Mesenchymal stem cell (in vitro differentiated cells and primary cell): Measurements from ENCODE around the gene MORC2.

Experiments
- DNase-seq: peaks from one replicate; pipeline ENCODE4 v3.0.0-alpha.2; 2013
- H2AFZ ChIP-seq: one replicate; pipeline ENCODE4 v1.6.1; 2013; ENCODE audit warnings: low read depth, mild to moderate bottlenecking, control low read depth, inconsistent platforms, low read length, moderate library complexity
- H2AK5ac ChIP-seq: 2 replicates; pipeline ENCODE4 v1.6.1; 2013; ENCODE audit warnings: low read length, moderate library complexity, mild to moderate bottlenecking, inconsistent platforms; ENCODE audit not compliant: severe bottlenecking
- H2BK120ac ChIP-seq: one replicate; pipeline ENCODE4 v1.6.1; 2013; ENCODE audit warnings: low read depth, mild to moderate bottlenecking, inconsistent platforms, low read length, moderate library complexity
- H2BK12ac ChIP-seq, 2 experiments: one replicate each; pipeline ENCODE4 v1.6.1; 2013; ENCODE audit warnings: inconsistent platforms in 2 of 2, low read length in 2 of 2, mild to moderate bottlenecking in 2 of 2, moderate library complexity in 2 of 2, control low read depth in 1 of 2
- H2BK15ac ChIP-seq: one replicate; pipeline ENCODE4 v1.6.1; 2013; ENCODE audit warnings: mild to moderate bottlenecking, low read depth, inconsistent platforms; ENCODE audit not compliant: poor library complexity, severe bottlenecking
- H2BK5ac ChIP-seq: 2 replicates; pipeline ENCODE4 v1.6.1; 2013; ENCODE audit warnings: low read depth, mild to moderate bottlenecking, low read length, control low read depth, inconsistent platforms; ENCODE audit not compliant: poor library complexity, severe bottlenecking
- H3K14ac ChIP-seq, 2 experiments: one replicate each; pipeline ENCODE4 v1.6.1; 2013; ENCODE audit warnings: inconsistent platforms in 2 of 2, low read length in 2 of 2, control low read depth in 1 of 2, mild to moderate bottlenecking in 1 of 2, moderate library complexity in 1 of 2
- H3K18ac ChIP-seq, 2 experiments: one replicate each; pipeline ENCODE4 v1.6.1; 2013; ENCODE audit warnings: inconsistent platforms in 2 of 2, low read length in 2 of 2, control low read depth in 1 of 2, low read depth in 1 of 2, mild to moderate bottlenecking in 1 of 2
- H3K23ac ChIP-seq, 2 experiments: one replicate each; pipeline ENCODE4 v1.6.1; 2013; ENCODE audit warnings: inconsistent platforms in 2 of 2, low read length in 2 of 2, mild to moderate bottlenecking in 2 of 2, moderate library complexity in 2 of 2, control low read depth in 1 of 2
- H3K27ac ChIP-seq: 2 replicates; pipeline ENCODE4 v1.5.1; 2013; ENCODE audit warnings: mild to moderate bottlenecking, moderate library complexity, low read length, control low read depth, inconsistent platforms; ENCODE audit not compliant: poor library complexity, severe bottlenecking
- H3K27me3 ChIP-seq, 2 experiments: 2 replicates each; pipeline versions ENCODE4 v1.6.1 to v1.7.0; 2013; ENCODE audit warnings: low read length in 2 of 2, mild to moderate bottlenecking in 2 of 2, moderate library complexity in 2 of 2, control low read depth in 1 of 2, inconsistent platforms in 1 of 2; ENCODE audit not compliant: control insufficient read depth in 1 of 2, insufficient read depth in 1 of 2
- H3K36me3 ChIP-seq, 2 experiments: 2 replicates each; pipeline versions ENCODE4 v1.6.1 to v1.7.0; 2013; ENCODE audit warnings: low read length in 2 of 2, control low read depth in 1 of 2, inconsistent platforms in 1 of 2, low read depth in 1 of 2, mild to moderate bottlenecking in 1 of 2; ENCODE audit not compliant: insufficient read depth in 2 of 2, control insufficient read depth in 1 of 2
- H3K4ac ChIP-seq, 2 experiments: one replicate each; pipeline ENCODE4 v1.6.1; 2013; ENCODE audit warnings: inconsistent platforms in 2 of 2, low read length in 2 of 2, mild to moderate bottlenecking in 2 of 2, moderate library complexity in 2 of 2, control low read depth in 1 of 2, low read depth in 1 of 2
- H3K4me1 ChIP-seq: 2 replicates; pipeline ENCODE4 v1.6.1; 2013; ENCODE audit warnings: low read depth, low read length, control low read depth; ENCODE audit not compliant: control insufficient read depth, insufficient read depth
- H3K4me2 ChIP-seq: 2 replicates; pipeline ENCODE4 v1.6.1; 2013; ENCODE audit warnings: low read length, mild to moderate bottlenecking, inconsistent platforms; ENCODE audit not compliant: poor library complexity, severe bottlenecking
- H3K4me3 ChIP-seq, 2 experiments: 2 replicates each; pipeline versions ENCODE4 v1.5.1 to v1.7.0; 2013; ENCODE audit warnings: low read length in 2 of 2, mild to moderate bottlenecking in 2 of 2, control low read depth in 1 of 2, low read depth in 1 of 2; ENCODE audit not compliant: insufficient read depth in 1 of 2
- H3K79me1 ChIP-seq: replicated peaks from 2 replicates; pipeline ENCODE4 v1.6.1; 2013; ENCODE audit warnings: mild to moderate bottlenecking, control low read depth, low read length, inconsistent platforms; ENCODE audit not compliant: poor library complexity, severe bottlenecking
- H3K9ac ChIP-seq: 2 replicates; pipeline ENCODE4 v1.7.0; 2013; ENCODE audit warnings: mild to moderate bottlenecking, low read length, moderate library complexity
- H3K9me3 ChIP-seq: 2 replicates; pipeline ENCODE4 v1.7.0; 2013; ENCODE audit warnings: mild to moderate bottlenecking, low read length; ENCODE audit not compliant: control insufficient read depth
- H4K8ac ChIP-seq: one replicate; pipeline ENCODE4 v1.6.1; 2013; ENCODE audit warnings: inconsistent platforms, mild to moderate bottlenecking, low read length, moderate library complexity
- H4K91ac ChIP-seq: one replicate; pipeline ENCODE4 v1.6.1; 2013; ENCODE audit warnings: mild to moderate bottlenecking, low read length, inconsistent platforms
- WGBS: methylation state at CpG from one replicate; pipeline ENCODE4 v1.1.7; 2013; ENCODE audit warnings: mixed read lengths; 5-methylcytosine and 5-hydroxymethylcytosine counted together

The MORC2 gene

DNA sequence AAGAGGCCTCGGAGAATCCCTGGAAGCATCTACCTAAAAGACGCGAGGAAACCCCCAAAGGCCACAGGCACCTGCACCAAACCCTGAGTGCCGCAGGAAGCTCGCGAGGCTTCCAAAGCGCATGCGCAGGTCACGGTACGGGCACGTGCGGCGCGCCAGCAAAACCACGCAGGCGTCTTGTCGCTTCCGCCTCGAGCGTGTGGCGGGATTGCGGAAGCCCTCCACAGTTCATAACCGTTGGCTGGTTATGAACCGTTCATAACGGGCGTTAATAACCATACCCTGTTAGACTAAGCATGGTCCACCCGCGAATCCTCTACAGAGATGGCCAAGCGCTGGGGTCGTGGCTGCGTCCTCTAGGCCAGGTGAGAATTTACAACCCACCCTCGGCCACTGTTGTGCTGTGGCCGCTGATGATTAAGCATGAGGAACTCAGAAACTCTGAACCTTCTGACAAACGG is 46.4 kb downstream of the MORC2 start:
- Histone ChIP-seq H3K27ac (no peak overlapping the region), H3K79me1 (no peaks in the 10 kb centered on the region), H3K4ac (no peak overlapping the region), H3K14ac (no peak overlapping the region), H3K9me3 (no peaks in the 10 kb centered on the region), H3K27me3 (no peaks in the 10 kb centered on the region), H3K4me2 (no peak overlapping the region), H2BK5ac (no peak overlapping the region), H2BK120ac (no peak overlapping the region), H4K8ac (no peak overlapping the region), H2BK15ac (no peak overlapping the region), H3K9ac (peak overlapping the region; percentile 70), H3K18ac (no peak overlapping the region), H2BK12ac (no peak overlapping the region), H3K36me3 (peaks cover 32 to 36% of the 10 kb centered on the region in 2 experiments), H4K91ac (no peak overlapping the region), H2AK5ac (no peak overlapping the region), H3K4me3 (peak overlapping the region in 1 of 2 experiments; percentile 68), H3K4me1 (no peaks in the 10 kb centered on the region), H3K23ac (no peak overlapping the region), H2AFZ (no peak overlapping the region)
- DNase-seq, result no peak
- 95% methylated on average over 34 of the region's 34 CpGs for WGBS

DNA sequence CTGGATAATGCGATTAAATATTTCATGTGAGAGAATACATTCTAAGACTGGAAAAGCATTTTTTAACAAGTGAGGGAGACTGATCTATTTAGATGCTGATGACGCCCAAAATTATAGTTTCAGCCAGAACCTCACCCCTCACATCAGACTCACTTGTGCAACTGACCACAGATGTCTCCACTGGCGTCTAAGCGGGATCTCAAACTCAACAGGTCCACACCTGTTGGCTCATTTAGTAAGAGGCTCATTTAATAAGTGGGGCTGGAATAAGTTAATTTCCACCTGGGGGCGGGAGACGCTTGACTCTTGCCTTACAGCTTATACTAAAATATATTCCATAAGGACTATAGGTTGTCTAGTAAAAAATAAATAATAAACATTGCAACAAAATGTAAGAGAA is 47.5 kb downstream of the MORC2 start:
- Histone ChIP-seq H2BK12ac (no peak overlapping the region), H2BK15ac (no peak overlapping the region), H3K18ac (no peak overlapping the region), H3K4me2 (no peak overlapping the region), H3K9me3 (no peaks in the 10 kb centered on the region), H2BK5ac (no peak overlapping the region), H3K79me1 (no peaks in the 10 kb centered on the region), H3K23ac (no peak overlapping the region), H3K9ac (peak overlapping the region; percentile 70), H2AK5ac (no peak overlapping the region), H3K14ac (no peak overlapping the region), H3K4me3 (peak overlapping the region in 1 of 2 experiments; percentile 68), H4K8ac (no peak overlapping the region), H3K27me3 (no peaks in the 10 kb centered on the region), H3K4ac (no peak overlapping the region), H3K36me3 (peaks cover 22 to 26% of the 10 kb centered on the region in 2 experiments), H3K4me1 (no peaks in the 10 kb centered on the region), H2AFZ (no peak overlapping the region), H3K27ac (no peak overlapping the region), H2BK120ac (no peak overlapping the region), H4K91ac (no peak overlapping the region)
- DNase-seq, result no peak
- whole genome bisulfite sequencing, result 100% methylated on average over 1 of the region's 6 CpGs

DNA sequence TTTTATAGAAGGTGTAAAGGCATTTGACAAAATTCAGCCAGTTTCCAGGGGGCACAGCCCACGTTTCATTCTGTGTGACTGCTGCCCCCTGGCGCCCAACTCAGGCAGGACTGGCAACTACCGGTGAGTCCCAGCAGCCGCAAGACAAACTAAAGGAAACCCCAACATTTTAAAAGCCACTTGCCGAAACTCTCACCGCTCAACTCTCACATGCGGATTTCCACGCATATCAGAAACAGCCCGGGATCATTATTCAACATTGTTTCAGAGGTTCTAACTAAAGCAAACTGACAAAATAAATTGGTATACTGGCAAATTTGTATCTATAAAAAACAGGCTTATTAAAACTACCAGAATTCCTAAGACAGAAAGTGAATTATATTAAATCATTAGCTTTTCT is 48.2 kb downstream of the MORC2 start:
- Histone ChIP-seq H3K9ac (peak overlapping the region; percentile 70), H3K4me1 (no peaks in the 10 kb centered on the region), H2BK15ac (no peak overlapping the region)

DNA sequence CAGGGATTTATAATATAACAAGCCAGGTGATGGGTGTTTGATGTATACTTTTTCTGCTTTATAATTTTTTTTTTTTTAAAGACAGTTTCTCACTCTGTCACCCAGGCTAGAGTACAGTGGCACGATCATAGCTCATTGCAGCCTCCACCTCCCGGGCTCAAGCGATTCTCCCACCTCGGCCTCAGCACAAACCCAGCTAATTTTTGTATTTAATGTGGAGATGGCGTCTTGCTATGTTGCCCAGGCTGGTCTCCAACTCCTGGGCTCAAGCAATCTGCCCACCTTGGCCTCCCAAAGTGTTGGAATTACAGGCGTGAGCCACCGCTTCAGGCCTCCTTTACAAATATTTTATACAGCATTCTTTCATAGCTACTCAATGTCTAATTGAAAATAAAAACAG is 48.6 kb downstream of the MORC2 start:
- no peak overlapping the region for H2BK5ac ChIP-seq
- H3K18ac ChIP-seq, result no peak overlapping the region
- H3K79me1 ChIP-seq, result no peaks in the 10 kb centered on the region
- no peak overlapping the region for H2BK15ac ChIP-seq
- H3K27ac ChIP-seq, result no peak overlapping the region
- no peak overlapping the region for H3K4me2 ChIP-seq
- 77% methylated on average over 5 of the region's 7 CpGs for WGBS
- no peak overlapping the region for H2AK5ac ChIP-seq
- no peak overlapping the region for H4K8ac ChIP-seq
- H3K36me3 ChIP-seq, result peaks cover 11 to 16% of the 10 kb centered on the region in 2 experiments
- H3K4ac ChIP-seq, result no peak overlapping the region
- H4K91ac ChIP-seq, result no peak overlapping the region
- no peak overlapping the region for H3K23ac ChIP-seq
- H2AFZ ChIP-seq, result no peak overlapping the region
- no peak overlapping the region for H2BK120ac ChIP-seq
- DNase-seq, result no peak
- H3K14ac ChIP-seq, result no peak overlapping the region
- no peak overlapping the region for H3K9ac ChIP-seq
- no peaks in the 10 kb centered on the region for H3K27me3 ChIP-seq
- no peak overlapping the region for H2BK12ac ChIP-seq
- H3K4me1 ChIP-seq, result no peaks in the 10 kb centered on the region
- peaks cover 7% of the 10 kb centered on the region for H3K9me3 ChIP-seq
- no peak overlapping the region for H3K4me3 ChIP-seq

More for the DNA sequence above, 48.2 kb downstream of the MORC2 start:
- H3K4me2 ChIP-seq, result no peak overlapping the region
- H3K9me3 ChIP-seq, result peaks cover 6% of the 10 kb centered on the region
- no peak overlapping the region for H4K91ac ChIP-seq
- no peak overlapping the region for H3K14ac ChIP-seq
- no peak overlapping the region for H3K23ac ChIP-seq
- no peak overlapping the region for H2BK12ac ChIP-seq
- H3K27me3 ChIP-seq, result no peaks in the 10 kb centered on the region
- H3K4me3 ChIP-seq, result peak overlapping the region in 1 of 2 experiments; percentile 47
- H3K27ac ChIP-seq, result no peak overlapping the region
- no peak overlapping the region for H3K18ac ChIP-seq
- DNase-seq, result peak; percentile 55
- H2BK5ac ChIP-seq, result no peak overlapping the region
- H3K4ac ChIP-seq, result no peak overlapping the region
- 3% methylated on average over 4 of the region's 9 CpGs for WGBS
- peaks cover 15 to 19% of the 10 kb centered on the region in 2 experiments for H3K36me3 ChIP-seq
- H2AFZ ChIP-seq, result no peak overlapping the region
- no peak overlapping the region for H4K8ac ChIP-seq
- H2AK5ac ChIP-seq, result no peak overlapping the region
- H3K79me1 ChIP-seq, result no peaks in the 10 kb centered on the region
- no peak overlapping the region for H2BK120ac ChIP-seq
